ENCODE measurements around the gene NEDD4L. TPM values are rescaled to one million over a fixed set of nuclear protein-coding genes. Genes with fewer than 3 reads are reported as not detected.

The NEDD4L gene
- total and polyA plus RNA-seq, 2 experiments from 2014 or later: 36.2 to 72.3 TPM

GRCh38 chr18:58224425-58224750 lies 180.4 kb downstream of the NEDD4L start:
- Histone ChIP-seq H2AFZ (no peak overlapping the region), H3K4me2 (peak overlapping the region; percentile 60), H3K4me1 (ENCODE audit: insufficient read depth) (peaks cover 81% of the 10 kb centered on the region), H3K27me3 (ENCODE audit: insufficient read depth) (no peaks in the 10 kb centered on the region), H3F3A (replicated peaks; ENCODE audit: low read depth) (no peaks in the 10 kb centered on the region), H3K27ac (ENCODE audit: low read depth) (0 out of 2 replicates have a peak overlapping the region, but pooled peaks have one; percentile 40), H3K9me2 (ENCODE audit: insufficient read depth) (no peaks in the 10 kb centered on the region), H4K20me1 (replicated peaks; ENCODE audit: insufficient read depth) (no peaks in the 10 kb centered on the region), H3K36me3 (ENCODE audit: insufficient read depth) (no peaks in the 10 kb centered on the region), H3K79me2 (replicated peaks; ENCODE audit: insufficient read depth) (peaks cover 94% of the 10 kb centered on the region), H3K4me3 (no peak overlapping the region)
- Mint-ChIP-seq H3K4me3 (no peak overlapping the region), H3K27ac (no peak overlapping the region; the same call in none of the 2 replicates), H3K27me3 (ENCODE audit: insufficient read depth, low read depth, poor library complexity) (peaks cover 9% of the 10 kb centered on the region), H3K9me3 (no peaks in the 10 kb centered on the region), H3K4me1 (peaks cover 87% of the 10 kb centered on the region), H3K36me3 (ENCODE audit: low read depth) (no peaks in the 10 kb centered on the region; the same call in 2 of the 3 replicates)
- TF ChIP-seq ZNF114 (CRISPR knock-in tag; IDR thresholded peaks at IDR 0.05): no peak
- TF ChIP-seq NANOG (IDR thresholded peaks at IDR 0.05; ENCODE audit: borderline replicate concordance): no peak
- TF ChIP-seq REST (IDR thresholded peaks at IDR 0.05; ENCODE audit: unreplicated experiment): no peak
- TF ChIP-seq POLR2AphosphoS5 (IDR thresholded peaks at IDR 0.05; ENCODE audit: low read depth): no peak
- no peak for TF ChIP-seq JUNB (IDR thresholded peaks at IDR 0.05; ENCODE audit: unreplicated experiment)
- TF ChIP-seq CTCF (conservative IDR thresholded peaks at IDR 0.05; ENCODE audit: low read depth in 2 of 2): no peak
- no peak for TF ChIP-seq STAT1 (IDR thresholded peaks at IDR 0.05; ENCODE audit: unreplicated experiment)
- no peak for TF ChIP-seq ZNF331 (CRISPR knock-in tag; IDR thresholded peaks at IDR 0.05; ENCODE audit: low read depth)
- TF ChIP-seq ZNF462 (CRISPR knock-in tag; IDR thresholded peaks at IDR 0.05): no peak
- no peak for TF ChIP-seq EZH2phosphoT487 (IDR thresholded peaks at IDR 0.05; ENCODE audit: unreplicated experiment)
- no peak for TF ChIP-seq EZH2 (IDR thresholded peaks at IDR 0.05; ENCODE audit: low read depth, unreplicated experiment)
- no peak for TF ChIP-seq CREB1 (CRISPR knock-in tag; IDR thresholded peaks at IDR 0.05; ENCODE audit: low read depth)
- no peak for TF ChIP-seq ETS1 (IDR thresholded peaks at IDR 0.05)
- DNase-seq (ENCODE audit: low spot score) (no peak), ATAC-seq (no peak)
